H9 (cell line): ENCODE data around the gene ABHD5. TPM values are rescaled to one million over a fixed set of nuclear protein-coding genes. Genes with fewer than 3 reads are reported as not detected.

Source experiments
- DNase-seq: peaks from one replicate; pipeline ENCODE4 v3.0.0-alpha.2; 2017
- H2AFZ ChIP-seq: one replicate; pipeline ENCODE4 v1.6.1; 2013; ENCODE audit warnings: mild to moderate bottlenecking, low read length, control low read depth, moderate library complexity
- H2AK5ac ChIP-seq: 2 replicates; pipeline ENCODE4 v1.6.1; 2013; ENCODE audit warnings: low read length, control low read depth, mixed read lengths; ENCODE audit not compliant: insufficient read length
- H2BK120ac ChIP-seq: one replicate; pipeline ENCODE4 v1.6.1; 2013; ENCODE audit warnings: low read depth, mild to moderate bottlenecking, low read length, control low read depth, inconsistent platforms; ENCODE audit not compliant: poor library complexity, severe bottlenecking
- H2BK12ac ChIP-seq: 2 replicates; pipeline ENCODE4 v1.6.1; 2013; ENCODE audit warnings: low read length, control low read depth, mixed read lengths, low read depth; ENCODE audit not compliant: insufficient read length
- H2BK15ac ChIP-seq: 2 replicates; pipeline ENCODE4 v1.6.1; 2013; ENCODE audit warnings: low read depth, low read length, control low read depth
- H2BK20ac ChIP-seq: one replicate; pipeline ENCODE4 v1.6.1; 2013; ENCODE audit warnings: low read depth, mild to moderate bottlenecking, low read length, control low read depth, inconsistent platforms; ENCODE audit not compliant: poor library complexity, severe bottlenecking
- H2BK5ac ChIP-seq: 2 replicates; pipeline ENCODE4 v1.6.1; 2013; ENCODE audit warnings: low read length, control low read depth, mixed read lengths; ENCODE audit not compliant: insufficient read length
- H3K14ac ChIP-seq: 2 replicates; pipeline ENCODE4 v1.6.1; 2013; ENCODE audit warnings: low read length, control low read depth; ENCODE audit not compliant: insufficient read depth
- H3K18ac ChIP-seq: 2 replicates; pipeline ENCODE4 v1.6.1; 2013; ENCODE audit warnings: low read depth, mild to moderate bottlenecking, mixed read lengths, low read length, control low read depth; ENCODE audit not compliant: insufficient read length
- H3K23ac ChIP-seq: 2 replicates; pipeline ENCODE4 v1.6.1; 2013; ENCODE audit warnings: low read length, control low read depth, mixed read lengths, low read depth; ENCODE audit not compliant: insufficient read length
- H3K23me2 ChIP-seq: 2 replicates; pipeline ENCODE4 v1.6.1; 2013; ENCODE audit warnings: low read depth, mild to moderate bottlenecking, mixed read lengths, low read length, control low read depth; ENCODE audit not compliant: insufficient read length, poor library complexity, severe bottlenecking
- H3K27ac ChIP-seq: 2 replicates; pipeline ENCODE4 v1.5.1; 2013; ENCODE audit warnings: low read length, control low read depth, mixed read lengths, low read depth; ENCODE audit not compliant: insufficient read length
- H3K27me3 ChIP-seq: 2 replicates; pipeline ENCODE4 v1.6.1; 2013; ENCODE audit warnings: low read length, control low read depth, inconsistent platforms; ENCODE audit not compliant: insufficient read depth
- H3K4ac ChIP-seq: 2 replicates; pipeline ENCODE4 v1.6.1; 2013; ENCODE audit warnings: low read depth, mild to moderate bottlenecking, control low read depth, inconsistent platforms, low read length, moderate library complexity
- H3K4me1 ChIP-seq: 2 replicates; pipeline ENCODE4 v1.6.1; 2013; ENCODE audit warnings: low read length, control low read depth, inconsistent platforms; ENCODE audit not compliant: insufficient read depth
- H3K4me2 ChIP-seq: 2 replicates; pipeline ENCODE4 v1.6.1; 2013; ENCODE audit warnings: low read length, control low read depth, mixed read lengths; ENCODE audit not compliant: insufficient read length, insufficient read depth
- H3K56ac ChIP-seq: 2 replicates; pipeline ENCODE4 v1.6.1; 2013; ENCODE audit warnings: low read depth, mild to moderate bottlenecking, mixed read lengths, low read length, control low read depth; ENCODE audit not compliant: insufficient read length
- H3K79me1 ChIP-seq: 2 replicates; pipeline ENCODE4 v1.6.1; 2013; ENCODE audit warnings: low read depth, mild to moderate bottlenecking, moderate library complexity, low read length, control low read depth, inconsistent platforms; ENCODE audit not compliant: insufficient read depth, poor library complexity, severe bottlenecking
- H3K79me2 ChIP-seq: 2 replicates; pipeline ENCODE4 v1.6.1; 2013; ENCODE audit warnings: low read length, control low read depth, inconsistent platforms; ENCODE audit not compliant: insufficient read depth
- H3K9ac ChIP-seq: 2 replicates; pipeline ENCODE4 v1.6.1; 2013; ENCODE audit warnings: low read length, control low read depth, mixed read lengths; ENCODE audit not compliant: insufficient read length; ENCODE audit errors: extremely low read depth
- H3K9me3 ChIP-seq: one replicate; pipeline ENCODE4 v1.6.1; 2013; ENCODE audit warnings: low read depth, low read length, inconsistent platforms; ENCODE audit not compliant: control insufficient read depth
- H3T11ph ChIP-seq: one replicate; pipeline ENCODE4 v1.6.1; 2013; ENCODE audit warnings: mild to moderate bottlenecking, low read length, control low read depth, inconsistent platforms
- H4K20me1 ChIP-seq: one replicate; pipeline ENCODE4 v1.6.1; 2013; ENCODE audit not compliant: control insufficient read depth, insufficient read length, insufficient read depth
- H4K5ac ChIP-seq: 2 replicates; pipeline ENCODE4 v1.6.1; 2013; ENCODE audit warnings: low read depth, mild to moderate bottlenecking, mixed read lengths, low read length, control low read depth; ENCODE audit not compliant: insufficient read length
- H4K8ac ChIP-seq: replicated peaks from 2 replicates; pipeline ENCODE4 v1.6.1; 2013; ENCODE audit warnings: low read length, control low read depth, mixed read lengths, low read depth; ENCODE audit not compliant: insufficient read length
- H4K91ac ChIP-seq: 2 replicates; pipeline ENCODE4 v1.6.1; 2013; ENCODE audit warnings: low read depth, mild to moderate bottlenecking, moderate library complexity, mixed read lengths, low read length, control low read depth; ENCODE audit not compliant: insufficient read length
- H3K27ac Mint-ChIP-seq, 3 experiments: 2 replicates in 2 of 3; 3 replicates in 1 of 3; pipeline ENCODE4 v1.8.0; 2020 to 2021; ENCODE audit warnings: mixed read lengths in 3 of 3, mild to moderate bottlenecking in 1 of 3, moderate library complexity in 1 of 3
- H3K27me3 Mint-ChIP-seq: 2 replicates; pipeline ENCODE4 v1.8.0; 2021; ENCODE audit warnings: low read depth, mild to moderate bottlenecking, moderate library complexity, mixed read lengths
- H3K36me3 Mint-ChIP-seq, 3 experiments: 2 replicates in 2 of 3; 3 replicates in 1 of 3; pipeline ENCODE4 v1.8.0; 2020 to 2021; ENCODE audit warnings: low read depth in 3 of 3, mixed read lengths in 3 of 3; ENCODE audit not compliant: insufficient read depth in 1 of 3
- H3K4me1 Mint-ChIP-seq, 2 experiments: 2 replicates each; pipeline ENCODE4 v1.8.0; 2020; ENCODE audit warnings: mixed read lengths in 2 of 2
- H3K4me3 Mint-ChIP-seq, 2 experiments: 2 replicates in 1 of 2; 3 replicates in 1 of 2; pipeline ENCODE4 v1.8.0; 2020 to 2021; ENCODE audit warnings: mild to moderate bottlenecking in 2 of 2, mixed read lengths in 2 of 2, moderate library complexity in 1 of 2
- H3K9me3 Mint-ChIP-seq, 2 experiments: 2 replicates in 1 of 2; 3 replicates in 1 of 2; pipeline ENCODE4 v1.8.0; 2020; ENCODE audit warnings: mild to moderate bottlenecking in 2 of 2, mixed read lengths in 2 of 2, moderate library complexity in 1 of 2
- CTCF ChIP-seq: fragments of 200-600 bp; sonication (generic); conservative IDR thresholded peaks from 3 replicates; pipeline ENCODE4 v1.8.0; 2021; ENCODE audit warnings: antibody characterized with exemption, mild to moderate bottlenecking
- WGBS: extraction: QIAGEN DNeasy Blood & Tissue Kit; methylation state at CpG from one replicate; pipeline ENCODE4 v1.1.7; 2013; ENCODE audit warnings: missing lambda C conversion rate, low lambda C conversion rate, mixed read lengths; ENCODE audit not compliant: insufficient read length; ENCODE audit errors: extremely low coverage; 5-methylcytosine and 5-hydroxymethylcytosine counted together
- total RNA-seq: library from RNA; stranded (reverse); gene quantifications from 2 replicates; pipeline ENCODE4 v1.2.1, GENCODE V29; 2021

ABHD5 gene
- total RNA-seq, 1 experiment from 2014 or later: 13.1 TPM

- DNase-seq: no peak
- H3K9me3 ChIP-seq: no peaks in the 10 kb centered on the region
- no peak overlapping the region for H3K27ac Mint-ChIP-seq
Measured at GRCh38 chr3:43735618-43736017, 44.9 kb downstream of the ABHD5 start.

More at GRCh38 chr3:43735618-43736017, 44.9 kb downstream of the ABHD5 start:
- Histone ChIP-seq H3K79me2 (no peaks in the 10 kb centered on the region), H3K27me3 (no peaks in the 10 kb centered on the region), H3K27ac (no peak overlapping the region), H4K20me1 (no peaks in the 10 kb centered on the region), H2AK5ac (no peak overlapping the region), H3K14ac (no peak overlapping the region), H3K4me1 (peaks cover 9% of the 10 kb centered on the region; the same call in 1 of the 2 replicates), H3K79me1 (no peaks in the 10 kb centered on the region), H3K23ac (no peak overlapping the region), H2BK120ac (no peak overlapping the region), H2BK20ac (no peak overlapping the region), H2BK12ac (no peak overlapping the region), H2BK15ac (no peak overlapping the region), H4K8ac (no peak overlapping the region), H3K23me2 (no peaks in the 10 kb centered on the region), H3K9ac (no peak overlapping the region), H2AFZ (no peak overlapping the region), H4K5ac (no peak overlapping the region), H3T11ph (no peak overlapping the region), H3K4ac (no peak overlapping the region), H3K18ac (no peak overlapping the region), H3K56ac (no peak overlapping the region), H3K4me2 (no peak overlapping the region), H4K91ac (no peak overlapping the region), H2BK5ac (no peak overlapping the region)
- H3K4me1 Mint-ChIP-seq: peaks cover 15% of the 10 kb centered on the region in 2 experiments
- H3K27me3 Mint-ChIP-seq: no peaks in the 10 kb centered on the region
- no CpG with 5 or more reads among the region's 4 CpGs for WGBS
- peaks cover 0 to 3% (median 0%) of the 10 kb centered on the region in 3 experiments; a peak in 2 of 7 replicates for H3K36me3 Mint-ChIP-seq
- H3K4me3 Mint-ChIP-seq: no peak overlapping the region
- TF ChIP-seq CTCF: no peak
- no peaks in the 10 kb centered on the region for H3K9me3 Mint-ChIP-seq
